Astrocyte of the cerebellum (primary cell): ENCODE measurements around the gene C2orf92.
A peak's percentile ranks its signal among the peaks of the same experiment; 100 is the strongest.

Source experiments
- DNase-seq: peaks from one replicate; pipeline ENCODE4 v3.0.0-alpha.2; 2011; ENCODE audit warnings: low read depth
- H3K4me3 ChIP-seq: 2 replicates; pipeline ENCODE4 v1.5.1; 2011; ENCODE audit warnings: mild to moderate bottlenecking, low read depth, low read length, moderate library complexity
- in situ Hi-C: cut with HindIII; loops from 2 replicates; pipeline ENCODE4 v1.10.0; 2017; ENCODE audit warnings: low sequenced_read_pairs
- TF ChIP-seq, protein P1 (sequence below): IDR thresholded peaks from 2 replicates; pipeline ENCODE4 v1.5.1; 2012; ENCODE audit warnings: low read length, low read depth, moderate library complexity, mild to moderate bottlenecking; ENCODE audit errors: missing control alignments

Gene C2orf92

DNA sequence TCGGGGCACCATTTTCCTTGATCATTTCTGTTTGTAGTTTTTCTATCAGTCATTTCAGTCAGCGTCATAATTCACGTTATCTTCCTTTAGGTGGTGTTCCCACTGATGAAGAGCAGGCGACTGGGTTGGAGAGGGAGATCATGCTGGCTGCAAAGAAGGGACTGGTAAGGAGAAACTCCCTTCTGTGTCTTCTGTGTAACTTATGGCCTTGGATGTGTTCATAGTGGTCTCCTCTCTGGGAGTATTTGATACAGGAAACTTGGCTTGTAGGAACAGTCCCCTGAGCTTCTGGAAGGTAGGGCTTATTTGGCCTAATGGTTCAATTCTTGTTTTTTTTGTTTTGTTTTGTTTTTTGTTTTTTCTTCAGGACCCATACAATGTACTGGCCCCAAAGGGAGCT lies 22.5 kb upstream of the C2orf92 start:
- H3K4me3 ChIP-seq = peak overlapping the region; percentile 81
- TF ChIP-seq, protein P1, sequence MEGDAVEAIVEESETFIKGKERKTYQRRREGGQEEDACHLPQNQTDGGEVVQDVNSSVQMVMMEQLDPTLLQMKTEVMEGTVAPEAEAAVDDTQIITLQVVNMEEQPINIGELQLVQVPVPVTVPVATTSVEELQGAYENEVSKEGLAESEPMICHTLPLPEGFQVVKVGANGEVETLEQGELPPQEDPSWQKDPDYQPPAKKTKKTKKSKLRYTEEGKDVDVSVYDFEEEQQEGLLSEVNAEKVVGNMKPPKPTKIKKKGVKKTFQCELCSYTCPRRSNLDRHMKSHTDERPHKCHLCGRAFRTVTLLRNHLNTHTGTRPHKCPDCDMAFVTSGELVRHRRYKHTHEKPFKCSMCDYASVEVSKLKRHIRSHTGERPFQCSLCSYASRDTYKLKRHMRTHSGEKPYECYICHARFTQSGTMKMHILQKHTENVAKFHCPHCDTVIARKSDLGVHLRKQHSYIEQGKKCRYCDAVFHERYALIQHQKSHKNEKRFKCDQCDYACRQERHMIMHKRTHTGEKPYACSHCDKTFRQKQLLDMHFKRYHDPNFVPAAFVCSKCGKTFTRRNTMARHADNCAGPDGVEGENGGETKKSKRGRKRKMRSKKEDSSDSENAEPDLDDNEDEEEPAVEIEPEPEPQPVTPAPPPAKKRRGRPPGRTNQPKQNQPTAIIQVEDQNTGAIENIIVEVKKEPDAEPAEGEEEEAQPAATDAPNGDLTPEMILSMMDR = no peak
- no peak for DNase-seq
- in situ Hi-C loops = no loop called here

DNA sequence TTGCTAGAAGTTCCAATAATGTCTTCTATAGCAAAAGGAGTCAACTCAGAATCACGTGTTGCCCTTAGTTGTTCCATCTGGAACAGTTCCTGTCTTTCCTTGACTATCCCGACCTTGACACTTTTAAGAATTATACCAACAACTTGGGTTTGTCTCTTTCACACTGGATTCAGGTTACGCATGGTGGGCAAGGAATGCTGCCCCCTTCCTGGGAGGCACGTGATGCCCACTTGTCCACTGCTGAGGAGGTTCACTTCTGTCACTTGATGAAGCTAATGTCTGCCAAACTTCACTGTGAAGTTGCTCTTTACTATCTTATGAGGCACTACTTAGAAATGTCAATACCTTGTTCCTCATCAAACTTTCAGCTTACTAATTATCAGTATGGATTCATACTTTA lies 18.4 kb upstream of the C2orf92 start:
- no peak overlapping the region for H3K4me3 ChIP-seq
- in situ Hi-C loops = no loop called here
- TF ChIP-seq, protein P1 = no peak
- DNase-seq = no peak

DNA sequence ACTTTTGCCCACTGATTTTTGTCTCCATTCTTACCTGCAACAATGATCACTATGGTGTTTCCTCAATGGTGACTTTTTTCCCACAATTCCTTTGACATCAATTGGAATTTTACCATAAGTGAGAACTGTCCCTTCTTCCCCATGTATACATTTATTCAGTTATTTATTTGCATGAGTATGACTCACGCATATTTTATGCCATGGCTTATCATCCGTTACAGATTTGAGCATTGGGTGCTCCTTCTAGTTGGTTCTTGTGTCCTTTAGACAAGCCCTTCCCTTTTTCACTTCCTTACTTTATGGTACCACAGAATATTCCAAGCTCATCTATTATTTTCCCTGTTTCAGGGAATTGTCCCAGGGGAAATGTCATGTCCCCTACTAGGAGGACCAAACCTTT lies 16.0 kb upstream of the C2orf92 start:
- TF ChIP-seq, protein P1 = no peak
- no peak for DNase-seq
- no peak overlapping the region for H3K4me3 ChIP-seq
- in situ Hi-C loops = no loop called here

DNA sequence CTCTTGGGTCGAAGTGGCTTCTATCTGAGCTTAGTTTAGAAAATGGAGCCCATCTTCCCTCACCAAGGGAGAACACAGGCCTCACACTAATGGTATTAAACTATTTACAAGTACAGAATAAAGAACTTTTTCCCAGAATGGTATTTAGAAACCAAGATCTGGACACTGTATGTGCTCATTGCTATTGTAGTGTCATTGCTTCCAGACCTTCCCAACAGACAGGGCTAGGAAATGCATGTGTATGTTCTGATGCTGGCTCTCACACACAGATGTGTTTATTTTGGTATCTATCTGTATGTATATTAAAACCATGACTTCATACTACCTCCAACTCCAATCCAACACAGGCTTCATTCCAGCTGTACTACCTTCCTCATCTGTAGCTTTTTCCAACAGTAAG lies 15.6 kb upstream of the C2orf92 start:
- no peak overlapping the region for H3K4me3 ChIP-seq
- no peak for DNase-seq
- TF ChIP-seq, protein P1 = no peak
- in situ Hi-C loops = no loop called here

DNA sequence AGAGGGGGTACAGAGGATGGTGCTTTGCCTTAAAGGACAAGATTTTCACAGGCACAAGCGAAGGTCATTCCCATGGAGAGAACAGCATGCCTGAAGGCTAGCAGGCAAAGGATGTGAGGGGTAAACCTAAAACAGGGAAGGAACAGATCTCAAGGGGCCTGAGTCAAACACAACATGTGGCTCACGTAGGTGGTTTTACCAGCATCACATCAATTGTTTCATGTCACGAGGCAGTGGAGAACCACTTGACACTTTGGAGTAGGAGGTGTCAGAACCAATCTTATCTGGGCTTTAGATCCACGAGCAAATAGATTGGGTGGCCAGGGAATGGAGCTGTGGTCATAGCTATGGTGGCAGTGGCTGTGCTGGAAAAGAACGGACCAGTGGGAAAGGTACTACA lies 15.2 kb upstream of the C2orf92 start:
- in situ Hi-C loops = no loop called here
- TF ChIP-seq, protein P1 = no peak
- no peak overlapping the region for H3K4me3 ChIP-seq
- DNase-seq = no peak

DNA sequence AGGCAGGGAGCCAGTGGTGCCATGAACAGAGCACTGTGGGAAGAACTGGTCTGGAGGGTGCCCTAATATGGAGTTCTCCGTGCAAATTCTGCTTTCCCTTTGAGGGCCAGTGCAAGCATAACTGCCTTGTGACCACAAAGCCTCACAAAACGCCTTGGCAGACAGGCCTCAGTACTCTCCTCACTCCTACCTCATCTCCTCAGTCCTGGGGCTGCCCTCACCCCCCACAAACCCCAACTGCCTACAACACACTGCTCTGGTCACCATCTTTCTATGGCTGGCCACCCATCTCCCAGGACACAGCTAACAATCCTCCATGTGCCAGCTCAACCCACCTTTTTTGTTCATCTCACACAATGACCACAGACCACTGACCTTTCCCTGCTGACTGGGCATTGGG lies 14.7 kb upstream of the C2orf92 start:
- H3K4me3 ChIP-seq = no peak overlapping the region
- in situ Hi-C loops = no loop called here
- DNase-seq = no peak
- TF ChIP-seq, protein P1 = no peak
